ENCODE measurements around the gene CBX8.

CBX8 gene

DNA sequence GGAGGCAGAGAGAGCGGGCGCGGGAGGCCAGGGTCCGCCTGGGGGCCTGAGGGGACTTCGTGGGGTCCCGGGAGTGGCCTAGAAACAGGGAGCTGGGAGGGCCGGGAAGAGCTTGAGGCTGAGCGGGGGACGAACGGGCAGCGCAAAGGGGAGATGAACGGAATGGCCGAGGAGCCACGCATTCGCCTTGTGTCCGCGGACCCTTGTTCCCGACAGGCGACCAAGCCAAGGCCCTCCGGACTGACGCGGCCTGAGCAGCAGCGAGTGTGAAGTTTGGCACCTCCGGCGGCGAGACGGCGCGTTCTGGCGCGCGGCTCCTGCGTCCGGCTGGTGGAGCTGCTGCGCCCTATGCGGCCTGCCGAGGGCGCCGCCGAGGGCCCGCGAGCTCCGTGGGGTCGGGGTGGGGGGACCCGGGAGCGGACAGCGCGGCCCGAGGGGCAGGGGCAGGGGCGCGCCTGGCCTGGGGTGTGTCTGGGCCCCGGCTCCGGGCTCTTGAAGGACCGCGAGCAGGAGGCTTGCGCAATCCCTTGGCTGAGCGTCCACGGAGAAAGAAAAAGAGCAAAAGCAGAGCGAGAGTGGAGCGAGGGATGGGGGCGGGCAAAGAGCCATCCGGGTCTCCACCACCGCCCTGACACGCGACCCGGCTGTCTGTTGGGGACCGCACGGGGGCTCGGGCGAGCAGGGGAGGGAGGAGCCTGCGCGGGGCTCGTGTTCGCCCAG is 43.6 kb upstream of the CBX8 start:
- no peaks in the 10 kb centered on the region for H3K36me3 ChIP-seq (ENCODE audit: control insufficient read depth, insufficient read depth, low read length)
- no peaks in the 10 kb centered on the region for H3K9me3 ChIP-seq (ENCODE audit: control insufficient read depth, insufficient read depth, low read length)
- H3K4me3 ChIP-seq (ENCODE audit: low read length): no peak overlapping the region
- WGBS (ENCODE audit: insufficient coverage, insufficient read length): no CpG with 5 or more reads among the region's 74 CpGs
- H3K4me1 ChIP-seq (ENCODE audit: control insufficient read depth, insufficient read depth, low read length): peaks cover 16% of the 10 kb centered on the region
- H3K27me3 ChIP-seq (ENCODE audit: control insufficient read depth, insufficient read depth, low read length): peaks cover 58% of the 10 kb centered on the region
- DNase-seq (ENCODE audit: low read depth, low spot score): no peak
- H3K27ac ChIP-seq (ENCODE audit: low read length): no peak overlapping the region

DNA sequence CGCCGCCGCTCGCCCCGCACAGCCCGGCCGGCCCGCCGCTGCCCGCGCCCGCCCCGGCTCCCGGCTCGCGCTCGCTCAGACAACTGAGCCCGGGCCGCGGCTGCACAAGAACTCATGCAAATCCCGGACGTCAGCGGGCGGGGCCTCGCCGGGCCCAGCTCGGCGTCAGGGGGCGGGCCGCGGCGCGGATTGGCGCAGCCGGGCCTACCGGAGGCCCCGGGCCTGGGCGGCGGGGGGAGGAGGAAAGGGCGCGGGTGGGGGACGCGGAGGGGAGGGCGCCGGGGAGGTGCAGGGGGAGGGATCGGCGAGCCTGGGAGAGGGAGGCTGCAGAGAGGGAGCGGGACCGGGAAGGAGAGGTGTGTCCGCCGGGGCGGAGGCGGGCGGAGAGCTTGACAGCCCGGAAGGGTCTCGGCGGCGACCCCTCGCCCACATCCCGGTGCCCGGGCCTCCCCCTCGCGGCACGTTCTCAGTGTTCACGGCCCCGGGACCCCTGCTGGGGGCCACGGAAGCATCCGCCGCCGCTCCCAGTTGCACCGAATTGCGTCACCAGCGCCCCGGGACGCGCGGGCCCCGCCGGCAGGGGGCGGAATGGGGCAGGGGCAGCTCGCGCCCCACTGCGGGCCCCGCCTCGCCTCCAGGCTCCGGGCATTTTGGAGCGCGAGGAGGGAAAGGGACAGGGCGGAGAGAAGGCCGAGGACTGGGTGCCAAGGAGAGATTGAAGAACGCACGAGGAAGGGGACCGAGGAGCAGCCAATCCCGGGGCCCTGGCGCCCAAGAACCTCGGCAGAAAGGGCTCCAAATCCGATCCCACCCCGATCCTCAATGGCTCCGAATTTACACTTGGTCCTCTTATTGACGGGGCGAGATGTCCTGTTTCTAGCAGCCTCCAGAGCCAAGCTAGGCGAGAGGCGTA is 42.7 kb upstream of the CBX8 start, which contains the start of gene CBX4:
CBX4 (minus strand) TSS at position 85 of the 913 bp plus-strand sequence. CDS start 189 bp downstream, outside the sequence.
- H3K36me3 ChIP-seq (ENCODE audit: control insufficient read depth, insufficient read depth, low read length): no peaks in the 10 kb centered on the region
- H3K4me3 ChIP-seq (ENCODE audit: low read length): peak within 1 kb of the TSS; percentile 45
- H3K27ac ChIP-seq (ENCODE audit: low read length): no peak within 1 kb of the TSS
- DNase-seq (ENCODE audit: low read depth, low spot score): no peak
- H3K9me3 ChIP-seq (ENCODE audit: control insufficient read depth, insufficient read depth, low read length): no peaks in the 10 kb centered on the region
- H3K4me1 ChIP-seq (ENCODE audit: control insufficient read depth, insufficient read depth, low read length): peaks cover 21% of the 10 kb centered on the region
- H3K27me3 ChIP-seq (ENCODE audit: control insufficient read depth, insufficient read depth, low read length): peaks cover 61% of the 10 kb centered on the region
- no CpG with 5 or more reads among the region's 103 CpGs for WGBS (ENCODE audit: insufficient coverage, insufficient read length)

DNA sequence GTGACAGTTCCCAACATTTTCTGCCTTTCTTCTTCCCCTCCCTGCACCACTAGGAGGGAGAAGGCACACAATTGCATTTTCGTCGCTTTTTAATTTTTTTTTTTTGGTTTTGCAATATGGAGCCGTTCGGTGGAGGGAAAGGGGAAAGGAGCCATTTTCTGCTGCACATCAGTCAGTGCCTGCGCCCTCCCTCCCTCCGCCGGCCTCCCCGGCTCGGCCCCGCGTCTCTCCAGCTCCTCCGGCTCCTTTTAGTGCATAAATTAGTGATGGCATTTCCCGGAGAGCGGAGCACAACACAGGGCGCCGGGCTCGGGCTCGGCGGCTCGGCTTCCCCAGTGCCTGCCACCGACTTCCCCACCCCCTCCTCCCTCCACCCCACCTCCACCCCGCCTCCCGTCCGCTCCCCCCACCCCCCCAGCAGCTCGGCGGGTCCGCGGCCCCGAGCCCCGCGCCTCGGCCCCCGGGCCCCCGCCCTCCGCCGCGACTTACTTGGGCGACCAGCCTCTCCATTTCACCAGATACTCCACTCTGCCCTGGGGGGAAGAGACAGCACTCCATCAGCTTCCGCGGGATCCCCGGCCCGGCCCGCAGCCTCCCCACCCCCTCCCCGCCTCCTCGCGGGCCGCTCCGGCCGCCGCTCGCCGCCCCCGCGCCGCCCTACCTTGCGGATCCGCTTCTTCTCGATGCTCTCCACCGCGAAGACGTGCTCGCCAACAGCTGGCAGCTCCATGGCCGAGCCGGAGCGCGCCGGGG is 41.8 kb upstream of the CBX8 start:
- H3K4me1 ChIP-seq (ENCODE audit: control insufficient read depth, insufficient read depth, low read length): peaks cover 21% of the 10 kb centered on the region
- H3K27ac ChIP-seq (ENCODE audit: low read length): no peak overlapping the region
- peaks cover 64% of the 10 kb centered on the region for H3K27me3 ChIP-seq (ENCODE audit: control insufficient read depth, insufficient read depth, low read length)

DNA sequence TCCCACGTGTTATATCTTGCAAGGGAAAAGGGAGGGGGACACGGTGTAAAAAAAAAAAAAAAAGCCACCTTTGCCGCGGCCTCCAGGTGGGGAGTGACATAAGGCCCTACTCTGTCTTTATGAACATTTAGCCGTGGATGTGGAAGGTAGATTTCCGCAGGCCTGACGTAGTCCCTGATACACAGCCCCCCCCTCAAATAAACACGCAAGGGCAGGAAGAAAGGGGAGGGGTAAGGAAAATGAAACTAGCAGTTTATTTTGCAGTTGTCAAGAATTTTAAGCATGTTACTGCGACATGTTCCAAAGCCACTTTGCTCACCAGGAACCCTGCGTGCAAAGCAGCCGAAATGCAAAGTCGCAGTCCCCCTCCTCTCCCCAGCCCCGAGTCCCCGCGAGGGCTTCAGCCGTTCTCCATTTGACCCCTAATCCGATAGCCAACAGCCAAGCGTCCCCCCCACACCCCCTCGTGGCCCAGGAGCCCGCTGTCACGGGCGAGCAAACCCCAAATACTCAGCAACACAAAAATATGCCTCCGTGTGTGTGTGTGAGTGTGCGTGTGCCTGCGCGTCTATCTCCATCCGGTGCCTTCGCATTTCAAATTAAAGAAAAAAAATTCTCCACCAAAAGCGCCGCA is 41.1 kb upstream of the CBX8 start:
- WGBS (ENCODE audit: insufficient coverage, insufficient read length): no CpG with 5 or more reads among the region's 30 CpGs
- H3K4me1 ChIP-seq (ENCODE audit: control insufficient read depth, insufficient read depth, low read length): peaks cover 19% of the 10 kb centered on the region
- H3K36me3 ChIP-seq (ENCODE audit: control insufficient read depth, insufficient read depth, low read length): no peaks in the 10 kb centered on the region
- no peak for DNase-seq (ENCODE audit: low read depth, low spot score)
- H3K27me3 ChIP-seq (ENCODE audit: control insufficient read depth, insufficient read depth, low read length): peaks cover 64% of the 10 kb centered on the region
- H3K4me3 ChIP-seq (ENCODE audit: low read length): peak overlapping the region; percentile 45; the same call in 1 of the 2 replicates
- no peaks in the 10 kb centered on the region for H3K9me3 ChIP-seq (ENCODE audit: control insufficient read depth, insufficient read depth, low read length)
- H3K27ac ChIP-seq (ENCODE audit: low read length): no peak overlapping the region

More for the DNA sequence above, 41.8 kb upstream of the CBX8 start:
- no CpG with 5 or more reads among the region's 67 CpGs for WGBS (ENCODE audit: insufficient coverage, insufficient read length)
- no peak for DNase-seq (ENCODE audit: low read depth, low spot score)
- Histone ChIP-seq H3K9me3 (ENCODE audit: control insufficient read depth, insufficient read depth, low read length) (no peaks in the 10 kb centered on the region), H3K4me3 (ENCODE audit: low read length) (peak overlapping the region; percentile 45), H3K36me3 (ENCODE audit: control insufficient read depth, insufficient read depth, low read length) (no peaks in the 10 kb centered on the region)

- Histone ChIP-seq H3K4me1 (ENCODE audit: control insufficient read depth, insufficient read depth, low read length) (peaks cover 19% of the 10 kb centered on the region), H3K9me3 (ENCODE audit: control insufficient read depth, insufficient read depth, low read length) (no peaks in the 10 kb centered on the region), H3K27me3 (ENCODE audit: control insufficient read depth, insufficient read depth, low read length) (peaks cover 60% of the 10 kb centered on the region), H3K36me3 (ENCODE audit: control insufficient read depth, insufficient read depth, low read length) (no peaks in the 10 kb centered on the region), H3K4me3 (ENCODE audit: low read length) (peak overlapping the region; percentile 11; the same call in 1 of the 2 replicates), H3K27ac (ENCODE audit: low read length) (no peak overlapping the region)
- DNase-seq (ENCODE audit: low read depth, low spot score): no peak
- no CpG with 5 or more reads among the region's 41 CpGs for WGBS (ENCODE audit: insufficient coverage, insufficient read length)
Measured at GRCh38 chr17:79836972-79837887, 40.4 kb upstream of the CBX8 start.

GRCh38 chr17:79836510-79836971 is 39.7 kb upstream of the CBX8 start:
- Histone ChIP-seq H3K27ac (ENCODE audit: low read length) (no peak overlapping the region), H3K27me3 (ENCODE audit: control insufficient read depth, insufficient read depth, low read length) (peaks cover 56% of the 10 kb centered on the region), H3K4me3 (ENCODE audit: low read length) (no peak overlapping the region; the same call in 1 of the 2 replicates), H3K36me3 (ENCODE audit: control insufficient read depth, insufficient read depth, low read length) (no peaks in the 10 kb centered on the region), H3K9me3 (ENCODE audit: control insufficient read depth, insufficient read depth, low read length) (no peaks in the 10 kb centered on the region), H3K4me1 (ENCODE audit: control insufficient read depth, insufficient read depth, low read length) (peaks cover 22% of the 10 kb centered on the region)
- WGBS (ENCODE audit: insufficient coverage, insufficient read length): no CpG with 5 or more reads among the region's 18 CpGs
- no peak for DNase-seq (ENCODE audit: low read depth, low spot score)

DNA sequence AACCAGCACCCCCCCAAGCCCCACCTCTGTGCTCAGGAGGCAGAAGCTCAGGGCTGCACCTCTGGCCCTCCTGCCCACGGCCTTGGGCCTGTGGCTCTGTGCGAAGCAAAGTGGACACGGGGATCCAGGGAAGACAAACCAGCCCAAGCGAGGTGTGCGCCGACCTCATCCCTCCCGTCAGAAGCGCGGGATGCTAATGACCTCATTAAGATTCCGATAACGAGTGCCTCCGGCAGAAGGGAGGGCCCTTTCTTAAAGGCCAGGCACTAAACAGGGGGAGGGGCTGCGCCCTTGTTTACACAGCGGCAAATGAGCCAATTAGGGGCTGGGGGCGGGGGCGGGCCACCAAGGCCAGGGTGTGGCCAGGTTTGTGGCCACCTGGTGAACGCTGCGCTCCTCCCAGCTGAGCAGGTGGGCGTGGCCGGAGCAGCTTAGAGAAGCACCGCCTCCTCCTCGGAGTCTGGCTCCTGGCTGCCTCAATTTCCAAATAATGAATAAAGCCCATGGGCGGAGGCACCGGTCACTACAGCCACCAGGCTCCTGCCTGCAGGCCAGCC is 39.2 kb upstream of the CBX8 start:
- H3K4me3 ChIP-seq (ENCODE audit: low read length): no peak overlapping the region; the same call in 1 of the 2 replicates
- WGBS (ENCODE audit: insufficient coverage, insufficient read length): no CpG with 5 or more reads among the region's 24 CpGs
- peaks cover 25% of the 10 kb centered on the region for H3K4me1 ChIP-seq (ENCODE audit: control insufficient read depth, insufficient read depth, low read length)
- H3K27me3 ChIP-seq (ENCODE audit: control insufficient read depth, insufficient read depth, low read length): peaks cover 56% of the 10 kb centered on the region
- DNase-seq (ENCODE audit: low read depth, low spot score): peak; percentile 96
- no peaks in the 10 kb centered on the region for H3K9me3 ChIP-seq (ENCODE audit: control insufficient read depth, insufficient read depth, low read length)
- H3K36me3 ChIP-seq (ENCODE audit: control insufficient read depth, insufficient read depth, low read length): no peaks in the 10 kb centered on the region
- no peak overlapping the region for H3K27ac ChIP-seq (ENCODE audit: low read length)

DNA sequence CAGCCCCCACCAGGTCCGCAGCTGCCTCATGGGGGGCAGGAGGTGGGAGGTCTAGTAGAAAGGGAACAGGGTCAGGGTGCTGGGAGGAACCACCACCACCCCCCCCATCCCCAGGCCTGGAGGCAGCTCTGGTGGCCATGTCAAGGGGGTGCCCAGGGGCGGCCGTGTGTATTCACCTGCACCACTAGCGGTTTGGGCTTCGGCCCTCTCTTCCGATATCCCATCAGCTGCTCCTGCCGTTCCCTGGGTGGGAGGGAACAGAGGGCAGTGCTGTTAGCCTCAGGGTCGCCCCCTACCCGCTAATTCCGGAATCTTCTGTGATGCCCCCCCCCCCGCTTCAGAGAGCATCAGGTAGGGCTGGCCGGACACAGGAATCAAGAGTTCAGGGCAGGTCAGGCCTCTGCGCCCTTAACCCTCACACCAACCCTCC is 38.6 kb upstream of the CBX8 start:
- no CpG with 5 or more reads among the region's 13 CpGs for WGBS (ENCODE audit: insufficient coverage, insufficient read length)
- Histone ChIP-seq H3K36me3 (ENCODE audit: control insufficient read depth, insufficient read depth, low read length) (no peaks in the 10 kb centered on the region), H3K27me3 (ENCODE audit: control insufficient read depth, insufficient read depth, low read length) (peaks cover 56% of the 10 kb centered on the region), H3K4me1 (ENCODE audit: control insufficient read depth, insufficient read depth, low read length) (peaks cover 25% of the 10 kb centered on the region), H3K27ac (ENCODE audit: low read length) (no peak overlapping the region), H3K9me3 (ENCODE audit: control insufficient read depth, insufficient read depth, low read length) (no peaks in the 10 kb centered on the region), H3K4me3 (ENCODE audit: low read length) (no peak overlapping the region; the same call in 1 of the 2 replicates)
- no peak for DNase-seq (ENCODE audit: low read depth, low spot score)

Measured in iPS DF 6.9 (cell line).